B cell (primary cell): ENCODE measurements around the gene LAMA3.

ENCODE experiments used
- CTCF ChIP-seq: fragments of 200-600 bp; IDR thresholded peaks from one replicate; pipeline ENCODE4 v1.8.0; 2022; ENCODE audit warnings: antibody characterized with exemption, mild to moderate bottlenecking
- EZH2 ChIP-seq: IDR thresholded peaks from 2 replicates; pipeline ENCODE4 v1.6.1; 2012; ENCODE audit warnings: borderline replicate concordance, low read depth, mild to moderate bottlenecking, moderate library complexity, low read length; ENCODE audit not compliant: insufficient read depth, poor library complexity, severe bottlenecking

- TF ChIP-seq EZH2 = no peak
- TF ChIP-seq CTCF = no peak
These were observed 164.4 kb downstream of the LAMA3 start for GRCh38 chr18:23853448-23854195.
